GM18868 (cell line): ENCODE results near the gene NKPD1.

ENCODE experiments used
- ATAC-seq: cut with Tn5 transposase; IDR thresholded peaks from one replicate; pipeline ENCODE4 v1.9.1; 2021; ENCODE audit warnings: mild to moderate bottlenecking, moderate library complexity; ENCODE audit not compliant: unreplicated experiment

NKPD1 gene

GRCh38 chr19:45175515-45176345 lies 14.9 kb upstream of the NKPD1 start:
- ATAC-seq = no peak

- no peak for ATAC-seq
Observed at GRCh38 chr19:45173816-45174215, 13.0 kb upstream of the NKPD1 start.

- no peak for ATAC-seq
Observed at GRCh38 chr19:45172611-45173208, 11.9 kb upstream of the NKPD1 start.

GRCh38 chr19:45172173-45172572 lies 11.4 kb upstream of the NKPD1 start:
- no peak for ATAC-seq

- no peak for ATAC-seq
Observed at GRCh38 chr19:45171211-45171623, 10.4 kb upstream of the NKPD1 start.

- ATAC-seq = no peak
Observed at GRCh38 chr19:45170146-45171106, 9.6 kb upstream of the NKPD1 start.

GRCh38 chr19:45169602-45170001 lies 8.8 kb upstream of the NKPD1 start:
- no peak for ATAC-seq

- ATAC-seq = no peak
Observed at GRCh38 chr19:45168767-45169351, 8.1 kb upstream of the NKPD1 start.

GRCh38 chr19:45166723-45167252 lies 6.0 kb upstream of the NKPD1 start:
- ATAC-seq = no peak

- ATAC-seq = peak; percentile 85
Observed at GRCh38 chr19:45164577-45165335, 4.0 kb upstream of the NKPD1 start.

GRCh38 chr19:45163751-45164460 lies 3.1 kb upstream of the NKPD1 start:
- ATAC-seq = no peak

- no peak for ATAC-seq
Observed at GRCh38 chr19:45163156-45163555, 2.4 kb upstream of the NKPD1 start.

- no peak for ATAC-seq
Observed at GRCh38 chr19:45162608-45163143, 1.9 kb upstream of the NKPD1 start.

GRCh38 chr19:45161738-45162607 lies 1.2 kb upstream of the NKPD1 start:
- ATAC-seq = no peak

- ATAC-seq = no peak
Observed at GRCh38 chr19:45159971-45160324, 834 bp downstream of the NKPD1 start.

GRCh38 chr19:45159210-45159970 lies 1.4 kb downstream of the NKPD1 start:
- ATAC-seq = no peak

GRCh38 chr19:45158503-45159209 lies 2.1 kb downstream of the NKPD1 start:
- no peak for ATAC-seq
